K562 (cell line): ENCODE measurements around the gene LDLRAD3. TPM values are rescaled to one million over a fixed set of nuclear protein-coding genes. Genes with fewer than 3 reads are reported as not detected.

Experiments
- ATAC-seq: fragments of 200-7000 bp; cut with Tn5 transposase; 3 replicates; pipeline ENCODE4 v1.9.1; 2020; ENCODE audit warnings: moderate library complexity
- BruUV-seq: library from RNA; stranded (reverse); fragments of 400-500 nt; replicated peaks from 2 replicates; lab custom pipeline; 2021; lab: Mats Ljungman, UMichigan
- CTCF ChIA-PET: fragments of 300-600 bp; formaldehyde crosslinking; extraction: SDS; loops from one replicate; lab custom pipeline; 2021; ENCODE audit warnings: low intra/inter-chr PET ratio; lab: Yijun Ruan, JAX
- POLR2A ChIA-PET: fragments of 300-600, 350-650 bp; sonication (Branson Sonifier 250); formaldehyde crosslinking; extraction: SDS; loops from one replicate; lab custom pipeline; 2021; ENCODE audit warnings: antibody characterized with exemption, inconsistent platforms; lab: Yijun Ruan, JAX
- DNase-seq, 4 experiments: peaks; one replicate each; pipeline versions ENCODE4 v3.0.0 to v3.0.0-alpha.2; 2011 to 2018; ENCODE audit warnings: low spot score in 3 of 4, mixed read lengths in 3 of 4; ENCODE audit errors: extremely low read depth in 1 of 4
- FAIRE-seq: peaks from 2 replicates; lab custom pipeline; 2011; peaks lifted over from hg19 to GRCh38; lab: Jason Lieb, UNC
- H2AFZ ChIP-seq: 2 replicates; pipeline ENCODE4 v1.6.0; 2011; ENCODE audit warnings: low read depth, low read length, control low read depth, inconsistent platforms
- H3K27ac ChIP-seq: fragments of 200-600 bp; 3 replicates; pipeline ENCODE4 v1.8.0; 2011; ENCODE audit warnings: low read depth, mild to moderate bottlenecking, control low read depth, inconsistent platforms, low read length, moderate library complexity, mixed read lengths; ENCODE audit errors: extremely low read depth
- H3K27me3 ChIP-seq, 2 experiments: fragments of 300-600 bp in 1 of 2; 2 replicates in 1 of 2; 3 replicates in 1 of 2; pipeline versions ENCODE4 v1.6.0 to v1.8.0; 2011; ENCODE audit warnings: inconsistent platforms in 2 of 2, low read length in 2 of 2, mild to moderate bottlenecking in 1 of 2, mixed read lengths in 1 of 2, moderate library complexity in 1 of 2; ENCODE audit not compliant: control insufficient read depth in 2 of 2, insufficient read depth in 2 of 2
- H3K36me3 ChIP-seq: fragments of 300-600 bp; 3 replicates; pipeline ENCODE4 v1.8.0; 2011; ENCODE audit warnings: mild to moderate bottlenecking, low read length, inconsistent platforms; ENCODE audit not compliant: control insufficient read depth, insufficient read depth
- H3K4me1 ChIP-seq, 2 experiments: fragments of 200-600 bp in 1 of 2; replicated peaks in 1 of 2; 2 replicates in 1 of 2; 3 replicates in 1 of 2; pipeline versions ENCODE4 v1.5.1 to v1.8.0; 2011; ENCODE audit warnings: inconsistent platforms in 2 of 2, low read length in 2 of 2, mild to moderate bottlenecking in 1 of 2, mixed read lengths in 1 of 2, moderate library complexity in 1 of 2; ENCODE audit not compliant: control insufficient read depth in 2 of 2, insufficient read depth in 2 of 2
- H3K4me2 ChIP-seq: 2 replicates; pipeline ENCODE4 v1.6.1; 2011; ENCODE audit warnings: low read length, control low read depth, inconsistent platforms, mixed read lengths; ENCODE audit not compliant: insufficient read depth
- H3K4me3 ChIP-seq: fragments of 200-600 bp; sonication (generic), shearing (Covaris generic); 2 replicates; pipeline ENCODE4 v1.5.1; 2016; ENCODE audit warnings: control low read depth, inconsistent platforms
- H3K79me2 ChIP-seq: fragments of 200-600 bp; 3 replicates; pipeline ENCODE4 v1.8.0; 2011; ENCODE audit warnings: low read length, inconsistent platforms; ENCODE audit not compliant: control insufficient read depth, insufficient read depth
- H3K9ac ChIP-seq, 2 experiments: 2 replicates each; pipeline versions ENCODE4 v1.6.0 to v1.6.1; 2011; ENCODE audit warnings: low read depth in 2 of 2, low read length in 2 of 2, control low read depth in 1 of 2, inconsistent platforms in 1 of 2, mild to moderate bottlenecking in 1 of 2, mixed read lengths in 1 of 2; ENCODE audit not compliant: insufficient read depth in 1 of 2
- H3K9me1 ChIP-seq: one replicate; pipeline ENCODE4 v1.6.0; 2011; ENCODE audit warnings: inconsistent platforms, mild to moderate bottlenecking, low read length, moderate library complexity; ENCODE audit not compliant: control insufficient read depth, insufficient read depth
- H3K9me3 ChIP-seq: replicated peaks from 2 replicates; pipeline ENCODE4 v1.5.1; 2011; ENCODE audit warnings: low read depth, low read length, inconsistent platforms; ENCODE audit not compliant: control insufficient read depth, insufficient read depth
- H4K20me1 ChIP-seq: replicated peaks from 2 replicates; pipeline ENCODE4 v1.6.1; 2011; ENCODE audit warnings: low read length, inconsistent platforms, mixed read lengths; ENCODE audit not compliant: control insufficient read depth, insufficient read depth
- BCOR ChIP-seq: fragments of 450-650 bp; IDR thresholded peaks from 2 replicates; pipeline ENCODE4 v1.6.1; 2016
- CBX2 ChIP-seq: fragments of 200-600 bp; sonication (generic); IDR thresholded peaks from one replicate; pipeline ENCODE4 v1.6.1; 2012; ENCODE audit warnings: mild to moderate bottlenecking, low read length, inconsistent platforms; ENCODE audit not compliant: insufficient read depth, poor library complexity, severe bottlenecking
- CEBPZ ChIP-seq: fragments of 150-350 bp; IDR thresholded peaks from 2 replicates; pipeline ENCODE4 v1.6.1; 2014; ENCODE audit warnings: low read depth, mild to moderate bottlenecking, low read length, borderline replicate concordance
- CGGBP1 ChIP-seq: fragments of 250-450 bp; sonication (Bioruptor Pico); IDR thresholded peaks from 2 replicates; pipeline ENCODE4 v1.9.0; 2021; ENCODE audit warnings: mild to moderate bottlenecking
- CREM ChIP-seq: IDR thresholded peaks from 2 replicates; pipeline ENCODE4 v1.6.1; 2014; ENCODE audit warnings: antibody characterized with exemption, low read depth
- DNMT1 ChIP-seq: fragments of 450-650 bp; IDR thresholded peaks from 2 replicates; pipeline ENCODE4 v1.6.1; 2016; ENCODE audit warnings: antibody characterized with exemption, mild to moderate bottlenecking
- EZH2 ChIP-seq: IDR thresholded peaks from 2 replicates; pipeline ENCODE4 v1.6.1; 2012; ENCODE audit warnings: low read depth, mild to moderate bottlenecking, inconsistent platforms, low read length, borderline replicate concordance
- HMG20B ChIP-seq: fragments of 250-450 bp; sonication (Bioruptor Pico); IDR thresholded peaks from 2 replicates; pipeline ENCODE4 v1.5.0; 2021; ENCODE audit warnings: mild to moderate bottlenecking
- MAFG ChIP-seq: fragments of 450-650 bp; conservative IDR thresholded peaks from 2 replicates; pipeline ENCODE4 v1.6.1; 2016; ENCODE audit warnings: missing genetic modification characterization, missing compliant biosample characterization
- PHF8 ChIP-seq: fragments of 200-600 bp; sonication (generic); IDR thresholded peaks from 2 replicates; pipeline ENCODE4 v1.6.1; 2012; ENCODE audit warnings: mixed run types, mild to moderate bottlenecking, inconsistent platforms, low read length, moderate library complexity, borderline replicate concordance
- PKNOX1 ChIP-seq: fragments of 450-650 bp; IDR thresholded peaks from 2 replicates; pipeline ENCODE4 v1.6.1; 2016
- TFAP4 ChIP-seq: sonication (generic); formaldehyde crosslinking; IDR thresholded peaks from 2 replicates; pipeline ENCODE4 v1.8.0; 2022; ENCODE audit warnings: missing genetic modification reagents, mild to moderate bottlenecking, moderate library complexity, borderline replicate concordance
- ZFP36 ChIP-seq: fragments of 150-350 bp; IDR thresholded peaks from 2 replicates; pipeline ENCODE4 v1.6.1; 2018; ENCODE audit warnings: low read length, low read depth; ENCODE audit not compliant: partially characterized antibody
- ZNF561 ChIP-seq: fragments of 450-650 bp; formaldehyde crosslinking; conservative IDR thresholded peaks from 2 replicates; pipeline ENCODE4 v1.4.0; 2020; ENCODE audit warnings: mild to moderate bottlenecking, moderate library complexity
- ZNF583 ChIP-seq: fragments of 250-450 bp; sonication (Bioruptor Pico); IDR thresholded peaks from 2 replicates; pipeline ENCODE4 v1.4.0; 2020
- WGBS: fragments of 100-300 bp; shearing (Covaris generic); methylation state at CpG from one replicate; pipeline ENCODE4 v1.1.6; 2016; ENCODE audit warnings: low coverage, mixed read lengths; ENCODE audit not compliant: insufficient coverage; ENCODE audit errors: missing lambda C conversion rate; 5-methylcytosine and 5-hydroxymethylcytosine counted together
- in situ Hi-C: fragments of 300-500 bp; cut with MboI; formaldehyde crosslinking; loops from 4 replicates; pipeline ENCODE4 v1.15.0; 2018; ENCODE audit warnings: inconsistent platforms, mixed read lengths
- intact Hi-C: fragments of 100-400 bp; cut with micrococcal nuclease; formaldehyde crosslinking; loops from 2 replicates; pipeline ENCODE4 v1.14.2; 2022
- polyA plus RNA-seq, 8 experiments: library from polyadenylated mRNA; depleted of rRNA in 4 of 8; stranded (reverse) in 5 of 8; unstranded in 3 of 8; fragments of >200 nt; fragmentation: Nextera tagmentation in 2 of 8; fragmentation: Illumina TruSeq in 1 of 8; extraction: Ambion mirVana in 2 of 8; extraction: Trizol in 1 of 8; gene quantifications; 2 replicates each; pipeline versions ENCODE4 v1.2.1 to v1.2.3, GENCODE V29; 2011 to 2014; ENCODE audit warnings: inconsistent platforms in 1 of 8, missing spikeins in 1 of 8
- total RNA-seq, 7 experiments: library from RNA; depleted of rRNA in 6 of 7; stranded (reverse); fragments of >200 nt in 6 of 7; fragmentation: Illumina TruSeq in 2 of 7; extraction: Trizol in 2 of 7; gene quantifications; 2 replicates each; pipeline versions ENCODE4 v1.2.1 to v1.2.3, GENCODE V29; 2011 to 2021; ENCODE audit warnings: low replicate concordance in 1 of 7

Gene LDLRAD3
- total and polyA plus RNA-seq, 9 of the 15 experiments (the other 6 are each of a cell fraction or from before 2014, with no cell fraction given): 0.73 to 7.2 (median 3.5) TPM

- no peak for TF ChIP-seq CEBPZ
- TF ChIP-seq BCOR: no peak
- no peak for TF ChIP-seq ZFP36
Observed at GRCh38 chr11:36249246-36249645, 305.4 kb downstream of the LDLRAD3 start (continued).

- Histone ChIP-seq H3K4me2 (no peak overlapping the region), H3K36me3 (no peaks in the 10 kb centered on the region), H3K27ac (no peak overlapping the region), H2AFZ (no peak overlapping the region), H3K9ac (no peak overlapping the region), H3K27me3 (peaks cover 2 to 5% of the 10 kb centered on the region in 2 experiments; a peak in 1 of 5 replicates)
- POLR2A ChIA-PET: no interaction called here
- no TSS peak for BruUV-seq
- TF ChIP-seq ZNF561 (CRISPR knock-in tag): no peak
- no peak for TF ChIP-seq PHF8
- no peak for TF ChIP-seq EZH2
- no peak for TF ChIP-seq CREM
- TF ChIP-seq HMG20B (CRISPR knock-in tag): no peak
- no peak for TF ChIP-seq TFAP4
- no peak for TF ChIP-seq ZNF583 (CRISPR knock-in tag)
- TF ChIP-seq CBX2: no peak
- no peak for TF ChIP-seq DNMT1
- TF ChIP-seq CGGBP1 (CRISPR knock-in tag): no peak
- no peak for TF ChIP-seq PKNOX1
- no peak for TF ChIP-seq MAFG (tag)
- TF ChIP-seq, all 486 proteins: peak for 0
- CTCF ChIA-PET: no interaction called here
- no peaks in the 10 kb centered on the region for H3K9me3 ChIP-seq
- WGBS: 0% methylated on average over 2 of the region's 2 CpGs
- H4K20me1 ChIP-seq: no peaks in the 10 kb centered on the region
- no peak for DNase-seq
- in situ Hi-C loops: no loop called here
- no peaks in the 10 kb centered on the region for H3K79me2 ChIP-seq
- no peaks in the 10 kb centered on the region for H3K9me1 ChIP-seq
- no peaks in the 10 kb centered on the region for H3K4me1 ChIP-seq
- intact Hi-C loops: no loop called here
- no peak for FAIRE-seq
- ATAC-seq: no peak
- H3K4me3 ChIP-seq: no peak overlapping the region
Observed at GRCh38 chr11:36251823-36252222, 308.0 kb downstream of the LDLRAD3 start.
